NB4 (cell line): ENCODE measurements around the gene TRAF7.
A peak's percentile ranks its signal among the peaks of the same experiment; 100 is the strongest.

Source experiments
- DNase-seq: peaks from one replicate; pipeline ENCODE4 v3.0.0; 2010; ENCODE audit warnings: low read depth
- H3K4me3 ChIP-seq: one replicate; pipeline ENCODE4 v1.5.1; 2011; ENCODE audit warnings: mild to moderate bottlenecking, low read depth, low read length, moderate library complexity
- CTCF ChIP-seq: IDR thresholded peaks from one replicate; pipeline ENCODE4 v1.5.1; 2012; ENCODE audit warnings: low read depth, low read length
- MYC ChIP-seq: IDR thresholded peaks from 2 replicates; pipeline ENCODE4 v1.6.1; 2011; ENCODE audit warnings: low read depth, low read length
- POLR2A ChIP-seq: IDR thresholded peaks from 2 replicates; pipeline ENCODE4 v1.6.1; 2011; ENCODE audit warnings: mild to moderate bottlenecking; ENCODE audit not compliant: insufficient read length; ENCODE audit errors: extremely low read depth
- TF ChIP-seq, protein P1 (sequence below): IDR thresholded peaks from 2 replicates; pipeline ENCODE4 v1.6.1; 2011; ENCODE audit warnings: low read depth, low read length

TRAF7 gene

GRCh38 chr16:2145843-2146242 is 9.7 kb upstream of the TRAF7 start:
- H3K4me3 ChIP-seq = no peak overlapping the region
- TF ChIP-seq POLR2A = no peak
- no peak for DNase-seq

DNA sequence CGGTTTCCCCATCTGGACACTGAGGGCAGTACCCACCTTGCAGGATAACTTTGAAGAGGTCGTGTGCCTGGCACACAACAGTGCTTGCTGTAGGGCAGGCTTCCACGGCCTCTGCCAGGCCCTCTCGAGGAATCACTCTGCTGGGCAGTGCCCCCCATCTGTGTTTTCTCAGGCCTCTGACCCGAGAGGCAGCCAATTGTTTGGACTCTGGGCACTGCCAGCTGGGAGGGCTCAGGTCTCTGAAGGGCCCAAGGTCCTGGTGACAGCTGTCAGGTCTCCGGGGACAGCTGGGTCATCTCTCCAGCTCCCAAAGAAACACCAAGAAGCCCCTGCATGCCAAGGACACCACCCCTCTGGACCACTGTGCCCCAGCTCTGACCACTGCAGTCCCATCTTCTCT is 8.2 kb upstream of the TRAF7 start:
- DNase-seq = no peak
- no peak overlapping the region for H3K4me3 ChIP-seq

GRCh38 chr16:2147981-2148671 is 7.5 kb upstream of the TRAF7 start, which contains the start of gene RAB26:
Gene RAB26, plus strand, starts transcription at chr16:2148625. Its CDS starts 159 bp downstream, at chr16:2148784.
- DNase-seq = peak; percentile 81
- no peak within 1 kb of the TSS for H3K4me3 ChIP-seq
- no peak for TF ChIP-seq POLR2A
- TF ChIP-seq, protein P1, sequence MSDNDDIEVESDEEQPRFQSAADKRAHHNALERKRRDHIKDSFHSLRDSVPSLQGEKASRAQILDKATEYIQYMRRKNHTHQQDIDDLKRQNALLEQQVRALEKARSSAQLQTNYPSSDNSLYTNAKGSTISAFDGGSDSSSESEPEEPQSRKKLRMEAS = 0 out of 2 replicates have a peak, but pooled peaks have one; percentile 20
- no peak for TF ChIP-seq CTCF

More for the DNA sequence above, 8.2 kb upstream of the TRAF7 start:
- TF ChIP-seq CTCF (no peak), MYC (no peak), POLR2A (no peak)
- TF ChIP-seq, protein P1 = no peak

DNA sequence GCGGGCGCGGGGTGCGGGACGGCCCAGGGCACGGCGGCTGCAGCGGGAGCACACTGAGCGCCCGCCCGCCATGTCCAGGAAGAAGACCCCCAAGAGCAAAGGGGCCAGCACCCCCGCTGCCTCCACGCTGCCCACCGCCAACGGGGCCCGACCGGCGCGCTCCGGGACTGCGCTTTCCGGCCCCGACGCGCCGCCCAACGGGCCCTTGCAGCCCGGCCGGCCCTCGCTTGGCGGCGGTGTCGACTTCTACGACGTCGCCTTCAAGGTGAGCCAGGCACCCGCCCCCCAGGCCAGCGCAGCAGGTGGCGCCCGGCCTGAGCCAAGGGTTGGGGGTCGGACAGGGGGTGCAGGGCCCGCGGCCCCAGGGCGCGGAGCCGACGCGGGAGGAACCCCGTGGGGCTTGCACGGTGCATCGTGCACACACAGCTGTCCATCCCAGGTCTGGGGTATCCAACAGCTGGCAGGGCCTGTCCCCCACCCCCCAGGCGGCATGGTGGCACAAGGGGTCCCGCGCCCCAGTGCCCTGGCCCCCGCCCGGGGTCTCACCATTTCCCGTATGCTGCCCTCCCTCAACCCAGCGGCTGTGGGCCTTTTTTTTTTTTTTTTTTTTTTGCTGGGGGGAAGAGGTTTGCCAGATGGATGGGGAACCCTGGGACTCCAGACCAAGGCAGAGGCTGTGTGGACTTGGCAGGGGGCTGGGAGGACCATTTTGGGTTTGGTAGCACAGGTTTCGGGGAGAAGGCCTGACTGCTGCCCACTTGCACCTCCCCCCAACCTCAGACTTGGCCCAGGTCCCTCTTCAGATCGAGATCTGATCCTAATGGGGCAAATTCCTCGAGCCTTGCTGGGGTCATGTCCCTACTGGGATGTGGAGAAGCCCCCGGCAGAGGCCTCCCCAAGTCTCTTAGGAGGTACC is 6.6 kb upstream of the TRAF7 start:
- H3K4me3 ChIP-seq = no peak overlapping the region
- peak; percentile 46 for DNase-seq
- TF ChIP-seq MYC (no peak), POLR2A (peak; percentile 3), CTCF (no peak)
- TF ChIP-seq, protein P1 = no peak

GRCh38 chr16:2149630-2150417 is 5.8 kb upstream of the TRAF7 start:
- H3K4me3 ChIP-seq = no peak overlapping the region
- DNase-seq = peak; percentile 65
- TF ChIP-seq POLR2A (peak; percentile 4), CTCF (no peak), MYC (0 out of 2 replicates have a peak, but pooled peaks have one; percentile 24)
- TF ChIP-seq, protein P1 = peak; percentile 44; the same call in 1 of the 2 replicates
